H54 (cell line): ENCODE data around the gene NGF.
"Not testable (repeated sequence)": the region's sequence is repeated elsewhere in the genome, so short reads cannot be mapped to it uniquely, and the experiment has no call there.

Experiments
- DNase-seq: peaks from one replicate; pipeline ENCODE4 v3.0.0; 2011; ENCODE audit warnings: low spot score, mixed read lengths; ENCODE audit not compliant: insufficient read length
- FAIRE-seq: peaks from 3 replicates; lab custom pipeline; 2011; peaks lifted over from hg19 to GRCh38; lab: Jason Lieb, UNC
- POLR2A ChIP-seq: IDR thresholded peaks from 2 replicates; pipeline ENCODE4 v1.6.1; 2011; ENCODE audit warnings: low read depth, mild to moderate bottlenecking, low read length

Gene NGF

DNA sequence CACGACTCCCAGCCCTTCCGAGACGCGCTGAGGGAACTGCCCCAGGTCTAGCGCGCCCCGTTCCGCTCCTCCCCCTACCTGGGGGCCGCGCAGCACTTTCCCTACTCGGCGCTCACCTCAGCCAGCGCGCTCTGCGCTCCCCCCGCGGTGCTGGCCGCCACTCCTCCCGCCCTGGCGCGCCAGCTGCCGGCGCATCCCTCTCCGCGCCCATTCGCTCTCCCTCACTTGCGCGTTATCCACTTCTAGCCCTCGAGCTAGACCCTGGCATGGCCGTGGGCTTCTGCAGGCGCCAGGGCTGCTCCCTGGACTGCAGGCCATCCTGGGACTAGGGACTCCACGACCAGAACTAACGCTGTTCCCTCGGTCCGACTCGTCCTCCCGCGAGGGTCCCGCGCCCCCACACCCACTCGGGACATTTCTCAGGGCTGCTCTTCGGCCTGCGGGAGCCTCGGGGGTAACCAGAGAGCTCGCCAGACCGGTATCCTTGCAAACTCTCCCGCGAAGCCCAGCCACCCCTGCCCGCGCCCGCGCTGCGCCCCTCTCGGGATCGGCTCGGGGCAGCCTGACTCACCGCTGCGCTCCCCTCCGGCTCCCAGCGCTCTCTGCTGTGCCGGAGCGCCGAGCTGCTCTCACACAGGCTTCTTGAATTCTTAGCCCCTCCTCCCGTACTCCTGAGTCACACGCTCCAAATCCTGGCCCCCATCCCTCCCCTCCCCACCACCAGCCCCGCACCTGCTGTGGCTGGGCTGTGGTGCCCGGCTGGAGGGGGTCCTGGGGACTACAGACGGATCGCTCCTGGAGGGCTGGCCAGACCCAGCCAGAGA lies at the start of gene NGF:
NGF (minus strand) TSS at position 617 of the 824 bp plus-strand sequence. CDS start 51,454 bp downstream, outside the sequence.
- TF ChIP-seq POLR2A = peak; percentile 35; the same call in 1 of the 2 replicates
- DNase-seq (peak; percentile 57), FAIRE-seq (no peak)

DNA sequence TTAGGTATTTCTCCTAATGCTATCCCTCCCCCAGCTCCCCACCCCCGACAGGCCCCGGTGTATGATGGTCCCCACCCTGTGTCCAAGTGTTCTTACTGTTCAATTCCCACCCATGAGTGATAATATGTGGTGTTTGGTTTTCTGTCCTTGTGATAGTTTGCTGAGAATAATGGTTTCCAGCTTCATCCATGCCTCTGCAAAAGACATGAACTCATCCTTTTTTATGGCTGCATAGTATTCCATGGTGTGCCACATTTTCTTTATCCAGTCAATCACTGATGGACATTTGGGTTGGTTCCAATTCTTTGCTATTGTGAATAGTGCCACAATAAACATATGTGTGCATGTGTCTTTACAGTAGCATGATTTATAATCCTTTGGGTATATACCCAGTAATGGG lies 45.4 kb upstream of the NGF start:
- DNase-seq, FAIRE-seq: not testable (repeated sequence)

DNA sequence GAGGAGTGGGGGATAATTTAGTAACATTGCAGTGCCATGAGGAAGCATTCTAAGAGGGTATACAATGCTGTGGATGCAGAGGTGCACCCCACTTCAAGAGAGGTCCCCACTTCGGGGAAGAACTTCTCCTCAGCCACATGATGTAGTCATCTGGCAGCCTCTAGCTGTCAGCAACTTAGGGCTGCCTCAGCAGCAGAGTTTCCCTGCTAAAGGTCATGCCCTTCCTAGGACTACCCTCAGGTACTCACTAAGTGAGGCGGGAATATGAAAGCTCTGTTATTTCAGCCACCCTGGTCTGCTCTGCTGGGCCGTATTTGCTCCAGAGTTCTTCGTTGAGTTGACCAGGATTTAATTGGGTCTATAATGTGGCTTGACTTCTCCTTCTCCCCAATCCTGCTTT lies 41.9 kb upstream of the NGF start:
- DNase-seq (no peak), FAIRE-seq (no peak)
- no peak for TF ChIP-seq POLR2A

DNA sequence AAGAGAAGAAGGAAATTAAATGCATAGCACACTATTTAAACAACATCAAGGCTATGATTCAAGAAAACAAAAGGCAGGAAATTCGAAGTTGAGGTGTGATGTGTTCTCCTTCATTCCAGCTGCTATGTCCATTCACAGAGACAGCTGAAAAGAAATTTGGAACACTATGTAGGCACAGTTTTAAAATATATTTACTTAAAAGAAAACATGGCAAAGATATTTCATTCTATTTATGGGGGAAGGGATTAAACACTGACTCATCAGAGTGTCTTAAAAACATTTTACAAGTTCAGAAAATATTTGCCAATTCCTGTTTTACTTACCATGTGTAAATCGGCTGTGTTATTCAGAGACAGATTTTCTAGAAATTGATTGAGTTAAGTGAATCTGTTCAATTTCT lies 39.4 kb upstream of the NGF start:
- no peak for TF ChIP-seq POLR2A
- DNase-seq (no peak), FAIRE-seq (no peak)

DNA sequence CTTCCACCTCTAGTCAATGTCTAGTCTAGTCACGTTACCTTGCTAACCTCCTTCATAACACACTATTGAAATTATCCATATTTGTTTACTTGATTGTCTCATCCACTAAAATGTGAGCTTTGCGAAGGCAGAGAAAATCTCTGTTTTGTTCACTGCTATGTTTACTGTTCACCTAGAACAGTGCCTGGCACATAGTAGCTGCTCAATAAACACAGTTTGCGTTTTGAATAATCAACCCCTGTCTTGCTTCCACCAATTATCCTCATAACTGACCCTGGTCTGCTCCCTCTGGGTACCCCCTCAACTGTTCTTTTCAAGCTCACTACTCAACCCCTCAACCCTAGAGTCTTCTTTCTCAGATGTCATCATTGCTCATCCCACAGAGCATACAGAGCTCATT lies 36.5 kb upstream of the NGF start:
- no peak for TF ChIP-seq POLR2A
- FAIRE-seq = no peak

DNA sequence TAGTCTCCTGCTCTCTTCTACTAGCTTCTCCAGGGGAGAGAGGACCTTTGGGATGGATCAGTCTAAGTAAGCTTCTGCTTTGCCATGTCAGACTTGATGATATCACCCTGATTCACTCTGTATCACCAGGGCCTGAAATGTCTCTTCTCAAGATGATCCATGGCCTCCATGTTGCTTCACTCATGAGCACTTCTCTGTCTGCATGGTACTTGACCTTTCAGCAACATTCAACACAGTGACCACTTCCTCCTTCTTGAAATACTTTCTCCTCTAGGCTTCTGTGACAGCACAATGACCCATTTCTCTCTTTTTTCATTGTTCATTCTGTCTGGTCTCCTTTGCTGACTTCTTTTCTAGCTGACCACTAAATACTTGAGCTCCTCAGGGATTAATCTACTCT lies 35.3 kb upstream of the NGF start:
- FAIRE-seq (peak; percentile 70), DNase-seq (no peak)
- no peak for TF ChIP-seq POLR2A

More for the DNA sequence above, 36.5 kb upstream of the NGF start:
- DNase-seq = no peak

DNA sequence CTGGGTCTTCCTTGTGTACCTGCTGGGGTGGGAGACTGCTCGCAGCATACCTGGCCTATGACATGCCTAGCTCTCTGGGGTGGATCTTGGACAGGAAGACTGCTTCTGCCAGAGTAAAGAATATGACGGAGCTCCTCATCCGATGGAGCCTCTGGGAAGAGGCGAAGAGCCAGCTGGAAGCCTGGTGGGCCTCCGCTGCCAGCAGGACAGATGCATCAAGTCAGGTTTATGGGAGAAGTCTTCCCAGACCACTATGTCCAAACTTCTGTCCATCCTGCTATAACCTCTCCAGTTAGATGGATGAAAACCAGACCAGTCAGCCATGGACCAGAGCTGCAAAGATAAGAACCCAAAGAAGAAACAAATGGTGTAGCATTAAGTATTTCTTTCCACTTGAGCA lies 27.7 kb upstream of the NGF start:
- no peak for TF ChIP-seq POLR2A
- FAIRE-seq = no peak
- DNase-seq = no peak

DNA sequence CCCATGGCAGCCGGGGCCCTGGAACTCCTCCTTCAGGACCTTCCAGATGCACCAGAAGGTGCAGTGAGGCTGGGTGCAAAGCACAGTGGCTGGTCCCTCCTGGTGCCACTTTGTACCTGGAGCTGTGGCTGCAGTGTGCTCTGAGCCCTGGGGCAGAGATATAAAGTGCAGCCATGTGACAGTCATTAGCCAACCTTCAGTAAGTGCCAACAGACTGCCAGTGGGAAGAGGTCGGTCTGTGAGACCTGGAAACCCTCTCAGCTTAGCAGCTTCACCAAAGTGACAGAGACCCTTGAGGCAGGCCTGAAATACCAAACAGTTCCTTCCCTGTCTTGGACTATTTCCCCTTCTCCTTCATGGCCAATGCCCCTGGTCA lies 26.7 kb upstream of the NGF start:
- FAIRE-seq (no peak), DNase-seq (no peak)
- TF ChIP-seq POLR2A = no peak

DNA sequence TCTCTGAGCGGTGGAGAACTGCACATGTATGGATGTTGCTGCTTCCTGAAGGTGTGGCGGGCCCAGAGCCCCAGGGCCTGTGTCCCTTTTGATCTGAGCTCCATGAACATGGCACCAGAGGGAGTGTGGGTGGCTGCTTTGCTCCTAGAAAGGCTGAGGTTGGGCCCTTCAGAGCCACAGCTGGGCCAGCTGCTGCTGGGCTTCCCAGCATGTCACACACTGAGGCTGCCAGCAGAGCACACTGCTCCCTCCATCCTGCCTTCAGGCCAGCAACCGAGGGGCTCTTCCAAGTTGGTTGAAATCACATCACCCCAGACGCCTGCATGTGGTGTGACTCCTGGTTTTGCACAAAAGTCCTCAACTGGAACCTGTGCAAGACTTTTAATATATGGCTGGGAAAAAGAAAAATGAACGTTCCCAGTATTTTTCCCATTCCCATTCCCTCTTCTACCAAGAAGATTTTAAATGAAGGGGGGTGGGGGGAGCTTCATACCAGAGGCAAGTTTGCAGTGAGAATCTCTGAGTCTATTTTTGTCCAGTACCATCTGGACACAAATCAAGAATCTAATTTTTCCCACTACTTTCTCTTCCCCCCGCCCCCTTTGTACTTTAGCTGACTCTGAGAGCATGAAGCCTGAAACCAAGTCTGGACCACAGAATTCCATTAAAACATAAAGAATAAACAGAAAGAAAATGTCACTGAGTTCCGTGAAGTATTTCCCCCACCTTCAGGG lies 26.2 kb upstream of the NGF start:
- no peak for DNase-seq
- TF ChIP-seq POLR2A = no peak
- FAIRE-seq = no peak

DNA sequence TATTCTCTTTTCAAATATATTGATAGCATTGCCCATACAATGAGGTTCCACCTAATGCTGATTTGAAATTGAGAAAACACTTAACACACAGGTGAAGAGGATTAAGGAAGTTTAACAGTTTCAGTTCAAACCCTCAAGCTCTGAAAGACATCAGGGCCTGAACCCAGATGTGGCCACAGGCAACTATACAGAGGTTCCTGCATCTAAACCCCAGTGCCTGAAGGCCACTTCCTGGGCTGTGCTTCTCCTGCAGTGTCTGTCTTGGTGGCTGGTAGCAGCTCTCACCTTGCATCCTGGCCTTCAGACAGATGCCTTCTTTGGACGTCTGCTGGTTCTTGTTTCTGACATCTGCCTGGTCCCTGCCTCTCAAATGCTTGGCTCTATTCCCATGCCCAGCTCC lies 25.1 kb upstream of the NGF start:
- FAIRE-seq (no peak), DNase-seq (no peak)
- TF ChIP-seq POLR2A = no peak

DNA sequence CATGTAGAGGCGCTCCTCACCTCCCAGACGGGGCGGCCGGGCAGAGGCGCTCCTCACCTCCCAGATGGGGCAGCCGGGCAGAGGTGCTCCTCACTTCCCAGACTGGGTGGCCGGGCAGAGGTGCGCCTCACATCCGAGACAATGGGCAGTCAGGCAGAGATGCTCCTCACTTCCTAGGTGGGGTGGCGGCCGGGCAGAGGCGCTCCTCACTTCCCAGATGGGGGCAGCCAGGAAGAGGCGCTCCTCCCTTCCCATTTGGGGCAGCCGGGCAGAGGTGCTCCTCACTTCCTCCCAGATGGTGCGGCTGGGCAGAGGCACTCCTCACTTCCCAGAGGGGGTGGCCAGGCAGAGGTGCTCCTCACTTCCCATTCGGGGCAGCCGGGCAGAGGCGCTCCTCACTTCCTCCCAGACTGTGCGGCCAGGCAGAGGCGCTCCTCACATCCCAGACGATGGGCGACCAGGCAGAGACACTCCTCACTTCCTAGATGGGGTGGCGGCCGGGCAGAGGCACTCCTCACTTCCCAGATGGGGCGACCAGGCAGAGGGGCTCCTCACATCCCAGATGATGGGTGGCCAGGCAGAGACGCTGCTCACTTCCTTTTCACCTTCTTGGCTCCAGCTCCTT lies 22.6 kb upstream of the NGF start:
- not testable (repeated sequence) for FAIRE-seq, DNase-seq

DNA sequence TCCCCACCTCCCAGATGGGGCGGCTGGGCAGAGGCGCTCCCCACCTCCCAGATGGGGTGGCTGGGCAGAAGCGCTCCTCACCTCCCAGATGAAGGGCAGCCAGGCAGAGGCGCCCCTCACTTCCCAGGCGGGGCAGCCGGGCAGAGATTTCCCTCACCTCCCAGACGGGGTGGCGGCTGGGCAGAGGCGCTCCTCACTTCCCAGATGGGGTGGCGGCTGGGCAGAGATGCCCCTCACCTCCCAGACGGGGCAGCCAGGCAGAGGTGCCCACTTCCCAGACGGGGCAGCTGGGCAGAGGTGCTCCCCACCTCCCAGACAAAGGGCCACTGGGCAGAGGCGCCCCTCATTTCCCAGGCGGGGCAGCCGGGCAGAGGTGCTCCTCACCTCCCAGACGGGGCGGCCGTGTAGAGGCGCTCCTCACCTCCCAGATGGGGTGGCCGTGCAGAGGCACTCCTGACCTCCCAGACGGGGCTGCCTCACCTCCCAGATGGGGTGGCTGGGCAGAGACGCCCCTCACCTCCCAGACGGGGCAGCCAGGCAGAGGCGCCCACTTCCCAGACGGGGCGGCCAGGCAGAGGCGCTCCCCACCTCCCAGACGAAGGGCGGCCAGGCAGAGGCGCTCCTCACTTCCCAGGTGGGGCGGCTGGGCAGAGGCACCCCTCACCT lies 21.9 kb upstream of the NGF start:
- DNase-seq, FAIRE-seq: not testable (repeated sequence)

DNA sequence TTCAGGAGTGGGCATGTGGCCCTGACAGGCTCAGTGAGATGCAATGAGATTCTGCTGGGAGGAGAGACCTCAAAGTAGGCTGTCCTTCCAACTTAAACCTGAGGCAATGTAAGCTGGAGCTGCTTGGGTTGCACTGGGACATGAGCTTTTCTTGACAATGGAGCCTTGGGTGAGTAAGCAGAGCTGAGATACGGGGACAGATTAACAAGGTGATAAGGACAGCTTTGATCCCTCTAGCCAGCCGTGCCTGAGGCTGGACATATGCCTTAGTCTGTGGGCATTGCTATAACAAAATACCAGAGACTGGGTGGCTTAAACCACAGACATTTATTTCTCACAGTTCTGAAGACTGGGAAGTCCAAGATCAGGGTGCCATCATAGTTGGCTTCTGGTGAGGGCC lies 18.3 kb upstream of the NGF start:
- DNase-seq = no peak
- TF ChIP-seq POLR2A = no peak
- no peak for FAIRE-seq

DNA sequence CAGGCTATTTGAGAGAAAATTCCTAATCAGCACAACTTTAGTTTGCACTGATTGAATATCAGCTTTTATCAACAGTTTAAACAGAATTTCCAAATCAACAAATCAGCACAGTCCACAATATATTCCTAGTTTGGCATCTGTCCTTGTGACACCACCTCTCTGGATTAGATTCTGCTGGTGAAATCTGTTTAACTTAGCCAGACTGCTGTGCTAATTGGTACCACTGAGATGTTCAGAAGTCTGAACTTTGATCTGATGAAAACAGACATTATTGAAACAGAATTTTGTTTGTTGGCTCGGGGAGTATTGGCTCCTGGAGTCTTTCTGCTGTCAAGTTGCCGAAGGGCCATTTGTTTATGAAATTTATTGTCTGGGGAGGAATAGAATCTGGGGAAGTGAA lies 17.0 kb upstream of the NGF start:
- no peak for TF ChIP-seq POLR2A
- no peak for DNase-seq
- FAIRE-seq = no peak
